Left lung (tissue), 10 donors: ENCODE data around the gene TMEM169. TPM values are rescaled to one million over a fixed set of nuclear protein-coding genes. Genes with fewer than 3 reads are reported as not detected.

Experiments used
- ATAC-seq: fragments of 200-7000 bp; cut with Tn5 transposase; one replicate; pipeline ENCODE4 v1.9.1; 2020; ENCODE audit warnings: moderate library complexity
- DNase-seq, 4 donors: peaks; one replicate each; pipeline ENCODE4 v3.0.0-alpha.2; 2013 to 2020
- H3K27ac ChIP-seq, 2 donors: fragments of 200-600 bp; sonication (generic) in 1 of 2; one replicate each; pipeline versions ENCODE4 v1.5.0 to v1.8.0; 2020 to 2021
- H3K27me3 ChIP-seq, 2 donors: fragments of 200-600 bp; sonication (generic) in 1 of 2; one replicate each; pipeline versions ENCODE4 v1.5.0 to v1.8.0; 2020 to 2021
- H3K36me3 ChIP-seq, 2 donors: fragments of 200-600 bp; sonication (generic) in 1 of 2; one replicate each; pipeline versions ENCODE4 v1.5.0 to v1.8.0; 2020 to 2021
- H3K4me1 ChIP-seq, 2 donors: fragments of 200-600 bp; one replicate each; pipeline ENCODE4 v1.8.0; 2021
- H3K4me3 ChIP-seq, 2 donors: fragments of 200-600 bp; sonication (generic) in 1 of 2; one replicate each; pipeline versions ENCODE4 v1.5.0 to v1.8.0; 2020 to 2021; ENCODE audit warnings: mild to moderate bottlenecking in 1 of 2
- H3K9me3 ChIP-seq, 2 donors: fragments of 200-600 bp; sonication (generic) in 1 of 2; one replicate each; pipeline versions ENCODE4 v1.5.0 to v1.8.0; 2020 to 2021
- intact Hi-C, 2 donors: fragments of 100-400 bp; cut with DNase I; formaldehyde crosslinking; loops; one replicate each; pipeline versions ENCODE4 v1.11.2 to v1.14.2; 2022
- polyA plus RNA-seq, 6 donors: library from polyadenylated mRNA; unstranded; fragments of 120-200 nt; gene quantifications; one replicate each; pipeline ENCODE4 v1.2.1, GENCODE V29; 2013; ENCODE audit not compliant: insufficient read length in 6 of 6
- total RNA-seq, 2 donors: library from RNA; stranded (reverse); fragmentation: NEBNext Ultra II Directional; extraction: Animal tissue kit (Norgen Biotek cat#: 25700); gene quantifications; one replicate each; pipeline ENCODE4 v1.2.1, GENCODE V29; 2021
- TF ChIP-seq, protein P1 (sequence below), 2 donors: fragments of 200-600 bp; sonication (generic) in 1 of 2; IDR thresholded peaks; one replicate each; pipeline versions ENCODE4 v1.5.0 to v1.8.0; 2021; ENCODE audit warnings: antibody characterized with exemption in 2 of 2
- donor health status: DM: no; HTN: yes; CAD: no.
- donor health status: DM: no; HTN: no; CAD: no.

TMEM169 gene
- total and polyA plus RNA-seq, 8 donors, result 0.66 to 1.8 (median 1.1) TPM

DNA sequence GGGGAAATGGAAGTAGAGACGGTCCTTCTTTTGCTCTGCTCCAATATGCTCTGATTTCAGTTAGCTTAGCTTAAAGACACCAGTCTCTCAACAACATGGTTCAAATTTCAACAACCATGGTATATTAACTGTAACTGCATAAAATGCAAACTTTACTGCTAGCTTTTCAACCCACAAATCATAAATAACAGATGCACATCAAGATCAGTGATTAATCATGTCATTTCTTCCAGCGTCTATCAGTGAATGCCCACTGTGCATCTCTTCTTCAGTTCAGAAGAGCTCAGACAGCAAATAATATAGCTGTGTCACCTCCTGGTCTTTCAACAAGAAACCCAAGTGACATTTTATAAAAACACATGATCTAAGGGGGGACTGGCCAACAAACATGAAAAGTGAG is 12.7 kb upstream of the TMEM169 start:
- no peaks in the 10 kb centered on the region for H3K9me3 ChIP-seq
- H3K27me3 ChIP-seq, result no peaks in the 10 kb centered on the region
- no peak overlapping the region for H3K27ac ChIP-seq
- no peak overlapping the region for H3K4me3 ChIP-seq
- intact Hi-C loops, result no loop called here
- H3K36me3 ChIP-seq, result peaks cover 0 to 23% of the 10 kb centered on the region in 2 donors
- ATAC-seq (no peak), DNase-seq (no peak)
- TF ChIP-seq, protein P1, sequence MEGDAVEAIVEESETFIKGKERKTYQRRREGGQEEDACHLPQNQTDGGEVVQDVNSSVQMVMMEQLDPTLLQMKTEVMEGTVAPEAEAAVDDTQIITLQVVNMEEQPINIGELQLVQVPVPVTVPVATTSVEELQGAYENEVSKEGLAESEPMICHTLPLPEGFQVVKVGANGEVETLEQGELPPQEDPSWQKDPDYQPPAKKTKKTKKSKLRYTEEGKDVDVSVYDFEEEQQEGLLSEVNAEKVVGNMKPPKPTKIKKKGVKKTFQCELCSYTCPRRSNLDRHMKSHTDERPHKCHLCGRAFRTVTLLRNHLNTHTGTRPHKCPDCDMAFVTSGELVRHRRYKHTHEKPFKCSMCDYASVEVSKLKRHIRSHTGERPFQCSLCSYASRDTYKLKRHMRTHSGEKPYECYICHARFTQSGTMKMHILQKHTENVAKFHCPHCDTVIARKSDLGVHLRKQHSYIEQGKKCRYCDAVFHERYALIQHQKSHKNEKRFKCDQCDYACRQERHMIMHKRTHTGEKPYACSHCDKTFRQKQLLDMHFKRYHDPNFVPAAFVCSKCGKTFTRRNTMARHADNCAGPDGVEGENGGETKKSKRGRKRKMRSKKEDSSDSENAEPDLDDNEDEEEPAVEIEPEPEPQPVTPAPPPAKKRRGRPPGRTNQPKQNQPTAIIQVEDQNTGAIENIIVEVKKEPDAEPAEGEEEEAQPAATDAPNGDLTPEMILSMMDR (IDR thresholded peaks at IDR 0.05), result no peak
- H3K4me1 ChIP-seq, result peaks cover 0 to 3% of the 10 kb centered on the region in 2 donors

DNA sequence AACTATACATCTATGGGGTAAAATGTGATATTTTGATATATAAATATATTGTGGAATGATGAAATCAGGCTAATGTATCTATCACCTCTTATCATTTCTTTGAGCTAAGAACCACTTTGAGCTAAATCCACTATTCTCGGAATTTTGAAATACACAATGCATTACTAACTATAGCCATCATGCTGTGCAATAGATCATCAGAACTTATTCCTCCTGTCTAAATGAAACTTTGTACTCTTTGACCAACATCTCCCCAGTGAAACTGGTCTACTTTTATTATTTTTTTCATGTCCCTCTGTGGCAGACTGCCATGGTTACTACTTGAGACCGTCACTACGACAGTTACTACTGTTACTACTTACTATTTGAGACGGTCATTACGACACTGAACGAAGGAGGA is 11.5 kb upstream of the TMEM169 start:
- intact Hi-C loops, result no loop called here
- Histone ChIP-seq H3K4me3 (no peak overlapping the region), H3K4me1 (peaks cover 0 to 3% of the 10 kb centered on the region in 2 donors), H3K9me3 (no peaks in the 10 kb centered on the region), H3K36me3 (peaks cover 0 to 11% of the 10 kb centered on the region in 2 donors), H3K27me3 (no peaks in the 10 kb centered on the region), H3K27ac (no peak overlapping the region)
- TF ChIP-seq, protein P1 (IDR thresholded peaks at IDR 0.05), result no peak
- DNase-seq (no peak), ATAC-seq (no peak)

DNA sequence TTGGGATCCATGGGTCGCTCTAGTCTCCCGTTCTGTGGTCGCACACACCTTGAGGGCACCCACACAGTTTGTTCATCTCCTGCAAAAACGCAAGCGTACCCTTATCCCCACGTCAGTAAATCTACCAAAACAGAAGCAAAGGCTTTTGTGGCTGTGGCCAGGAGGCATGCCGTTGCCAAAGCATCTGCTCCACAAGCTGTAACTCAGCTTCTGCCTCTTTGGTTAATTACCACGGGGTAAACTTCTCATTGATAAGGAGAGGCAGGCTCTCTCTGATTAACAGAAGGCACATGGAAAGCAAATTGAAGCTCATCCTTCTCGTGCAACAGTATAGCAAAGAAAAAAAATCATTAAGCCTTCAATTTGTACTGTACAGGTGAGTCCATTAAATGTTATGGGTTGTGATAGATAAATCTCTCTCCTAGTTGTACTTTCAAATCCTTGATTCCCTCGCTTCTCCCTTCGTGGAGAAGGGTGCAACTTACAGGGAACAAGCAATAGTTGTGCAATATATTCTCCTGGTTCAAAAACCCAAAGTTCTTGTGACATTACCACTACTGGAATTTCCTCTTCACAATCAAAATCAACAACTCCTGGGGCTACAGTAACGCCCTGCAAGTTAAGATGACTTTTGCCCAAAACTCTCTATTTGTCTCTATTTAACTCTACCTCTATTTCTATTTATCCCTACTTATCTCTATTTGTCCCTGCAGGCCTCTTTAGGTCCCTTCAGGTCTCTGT is 10.4 kb upstream of the TMEM169 start:
- intact Hi-C loops, result no loop called here
- H3K36me3 ChIP-seq, result peaks cover 0 to under 1% of the 10 kb centered on the region in 2 donors
- DNase-seq (no peak), ATAC-seq (peak; percentile 56)
- no peak overlapping the region for H3K4me3 ChIP-seq
- TF ChIP-seq, protein P1 (IDR thresholded peaks at IDR 0.05), result no peak
- H3K27me3 ChIP-seq, result no peaks in the 10 kb centered on the region
- H3K4me1 ChIP-seq, result peaks cover 0 to 3% of the 10 kb centered on the region in 2 donors
- H3K9me3 ChIP-seq, result no peaks in the 10 kb centered on the region
- H3K27ac ChIP-seq, result no peak overlapping the region

DNA sequence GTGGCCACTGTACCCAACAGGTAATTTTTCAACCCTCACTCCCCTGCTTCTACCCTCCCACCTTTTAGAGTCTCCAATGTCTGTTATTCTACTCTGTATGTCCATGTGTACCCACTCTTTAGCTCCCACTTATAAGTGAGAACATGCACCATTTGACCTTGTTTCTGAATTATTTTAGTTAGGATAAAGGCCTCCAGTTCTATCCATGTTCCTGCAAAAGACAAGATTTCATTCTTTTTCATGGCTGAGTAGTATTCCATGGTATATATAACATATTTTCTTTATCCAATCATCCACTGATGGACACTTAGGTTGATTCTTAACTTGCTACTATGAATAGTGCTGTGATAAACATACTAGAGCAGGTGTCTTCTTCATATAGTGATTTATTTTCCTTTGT is 9.2 kb upstream of the TMEM169 start:
- H3K27ac ChIP-seq, result no peak overlapping the region
- H3K4me3 ChIP-seq, result no peak overlapping the region
- no peaks in the 10 kb centered on the region for H3K9me3 ChIP-seq
- TF ChIP-seq, protein P1 (IDR thresholded peaks at IDR 0.05), result no peak
- DNase-seq, result no peak
- peaks cover 0 to 3% of the 10 kb centered on the region in 2 donors for H3K4me1 ChIP-seq
- H3K27me3 ChIP-seq, result no peaks in the 10 kb centered on the region
- H3K36me3 ChIP-seq, result no peaks in the 10 kb centered on the region
- ATAC-seq, result no peak
- intact Hi-C loops, result no loop called here

DNA sequence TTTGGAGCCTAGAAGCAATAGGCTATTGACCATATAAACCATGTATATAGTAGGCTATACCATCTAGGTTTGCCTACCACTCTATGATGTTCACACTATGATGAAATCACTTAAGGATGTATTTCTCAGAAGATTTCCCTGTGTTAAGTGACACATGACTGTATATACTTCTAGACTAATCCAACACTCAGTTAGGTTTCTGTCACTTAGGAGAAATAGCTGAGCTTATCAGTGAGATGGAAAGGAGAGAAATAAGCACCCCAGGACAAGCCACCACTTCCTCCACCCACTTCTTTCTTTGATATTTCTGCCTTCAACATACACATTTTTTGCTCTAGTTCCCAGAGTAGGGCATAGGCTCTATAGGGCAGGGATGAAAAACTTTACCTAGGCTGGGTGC is 7.9 kb upstream of the TMEM169 start:
- Histone ChIP-seq H3K4me1 (peaks cover 3 to 9% of the 10 kb centered on the region in 2 donors), H3K4me3 (no peak overlapping the region)

More for the DNA sequence above, 7.9 kb upstream of the TMEM169 start:
- intact Hi-C loops, result no loop called here
- TF ChIP-seq, protein P1 (IDR thresholded peaks at IDR 0.05), result no peak
- H3K36me3 ChIP-seq, result no peaks in the 10 kb centered on the region
- no peak for ATAC-seq
- H3K9me3 ChIP-seq, result no peaks in the 10 kb centered on the region
- no peak overlapping the region for H3K27ac ChIP-seq
- no peaks in the 10 kb centered on the region for H3K27me3 ChIP-seq
- no peak for DNase-seq
